Measurements from ENCODE around the gene VPS4A. TPM values are rescaled to one million over a fixed set of nuclear protein-coding genes. Genes with fewer than 3 reads are reported as not detected.
A peak's percentile ranks its signal among the peaks of the same experiment; 100 is the strongest.

VPS4A gene
- total and polyA plus RNA-seq, 10 of the 15 experiments (the other 5 are each of a cell fraction or from before 2014, with no cell fraction given) = 5.2 to 36.3 (median 21.4) TPM

- no peak overlapping the region for H3K4me3 ChIP-seq
- intact Hi-C loops (cut with micrococcal nuclease; ENCODE audit: unreplicated experiment) = no loop called here
- FAIRE-seq (no peak), DNase-seq (ENCODE audit: low read depth, low spot score) (no peak), ATAC-seq (no peak)
- BruUV-seq (replicated peaks) = no TSS peak
- CTCF ChIA-PET = interaction anchor here (0.9 kb wide), 1 partner anchor 12 kb away, joined by 3 read pairs; no protein-coding TSS in a partner anchor
- H3K4me1 ChIP-seq (ENCODE audit: control insufficient read depth, insufficient read depth, low read length) = peaks cover 8% of the 10 kb centered on the region
- H3K9ac ChIP-seq (ENCODE audit: control insufficient read depth, insufficient read depth, low read length) = no peak overlapping the region
- RAD21 ChIA-PET (ENCODE audit: unreplicated experiment) = interaction anchor here (0.6 kb wide), 1 partner anchor 1347 kb away, joined by 3 read pairs; no protein-coding TSS in a partner anchor
- 87% methylated on average over 8 of the region's 8 CpGs for WGBS (ENCODE audit: insufficient coverage, insufficient replicate concordance, low lambda C conversion rate, missing lambda C conversion rate)
- peaks cover 43 to 47% of the 10 kb centered on the region in 2 experiments for H3K36me3 ChIP-seq (ENCODE audit: control insufficient read depth in 2 of 2, insufficient read depth in 2 of 2, low read length in 1 of 2)
- peaks cover 7% of the 10 kb centered on the region; the same call in 1 of the 2 replicates for H4K20me1 ChIP-seq (ENCODE audit: control insufficient read depth, insufficient read depth)
- in situ Hi-C loops (cut with MboI) = no loop called here
- no peak overlapping the region for H3K4me2 ChIP-seq (ENCODE audit: control insufficient read depth, insufficient read depth)
- SMC1A ChIA-PET (ENCODE audit: uncharacterized antibody, unreplicated experiment) = interaction anchor here (1.0 kb wide), 1 partner anchor 101 kb away, joined by 3 read pairs; no protein-coding TSS in a partner anchor
- POLR2A ChIA-PET = interaction anchor here (0.6 to 0.7 kb wide), 3 partner anchors 13 to 148 kb away, joined by 4 to 6 read pairs (median 5); no protein-coding TSS in a partner anchor
- no peaks in the 10 kb centered on the region for H3K9me3 ChIP-seq (replicated peaks; ENCODE audit: control insufficient read depth, insufficient read depth, low read length)
- no peak overlapping the region for H2AFZ ChIP-seq (ENCODE audit: control insufficient read depth, low read depth, low read length)
- no peaks in the 10 kb centered on the region for H3K27me3 ChIP-seq (replicated peaks in 1 of 2; ENCODE audit: control insufficient read depth in 2 of 2, insufficient read depth in 2 of 2, low read length in 1 of 2)
- H3K27ac ChIP-seq (ENCODE audit: control insufficient read depth, insufficient read depth) = no peak overlapping the region
- peaks cover 44% of the 10 kb centered on the region for H3K79me2 ChIP-seq (ENCODE audit: control insufficient read depth, insufficient read depth, low read length)
- no peak for TF ChIP-seq ZNF384 (IDR thresholded peaks at IDR 0.05; ENCODE audit: borderline replicate concordance, low read depth, low read length)
- no peak for TF ChIP-seq MTA3 (IDR thresholded peaks at IDR 0.05; ENCODE audit: borderline replicate concordance, low read length)
- TF ChIP-seq GABPA (IDR thresholded peaks at IDR 0.05; ENCODE audit: low read depth) = no peak
- TF ChIP-seq ZBED1 (IDR thresholded peaks at IDR 0.05; ENCODE audit: borderline replicate concordance) = no peak
- no peak for TF ChIP-seq SREBF1 (IDR thresholded peaks at IDR 0.05; ENCODE audit: low read length)
- TF ChIP-seq MYC (IDR thresholded peaks at IDR 0.05; ENCODE audit: insufficient read depth, insufficient read length, insufficient replicate concordance, low read length, severe bottlenecking) = no peak
These were observed 12.9 kb downstream of the VPS4A start for GRCh38 chr16:69324013-69324531.

DNA sequence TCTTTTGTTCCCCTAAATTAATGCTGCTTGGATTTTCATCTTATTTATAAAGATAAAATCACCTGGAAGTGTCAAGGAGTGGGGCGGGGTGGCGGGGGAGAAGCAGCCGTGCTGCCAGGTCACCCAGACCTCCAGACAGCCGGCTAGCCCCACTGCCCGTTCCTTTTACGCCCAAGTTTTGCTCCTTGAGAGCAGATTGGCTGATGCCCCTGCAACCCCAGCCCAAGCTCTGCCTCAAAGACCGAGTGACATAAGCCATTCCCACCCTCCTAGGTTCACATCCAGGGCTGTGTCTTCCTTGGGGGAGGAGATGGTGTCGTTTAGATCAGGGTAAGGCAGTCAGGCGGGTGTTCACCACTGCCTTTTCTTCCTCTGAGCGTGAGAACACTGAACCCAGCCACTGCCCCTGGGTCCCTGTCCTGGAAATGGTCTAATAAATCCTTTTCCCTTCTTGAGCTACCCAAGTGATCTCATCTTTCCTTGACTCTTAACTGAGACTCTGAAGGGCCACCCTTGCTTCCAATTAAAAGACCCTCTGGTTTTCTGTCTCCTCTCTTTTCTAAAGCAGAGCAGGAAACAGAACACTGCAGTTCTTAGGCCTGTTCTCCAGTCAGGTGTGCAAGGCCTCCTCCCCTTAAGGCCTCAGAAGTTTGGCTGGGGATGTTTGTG lies 13.6 kb downstream of the VPS4A start:
- TSS peak; percentile 54 for BruUV-seq (replicated peaks)
- FAIRE-seq = no peak

More for the DNA sequence above, 13.6 kb downstream of the VPS4A start:
- Histone ChIP-seq H3K27ac (ENCODE audit: control insufficient read depth, insufficient read depth) (no peak overlapping the region), H3K4me2 (ENCODE audit: control insufficient read depth, insufficient read depth) (no peak overlapping the region), H3K4me1 (ENCODE audit: control insufficient read depth, insufficient read depth, low read length) (peaks cover 10% of the 10 kb centered on the region), H3K27me3 (replicated peaks in 1 of 2; ENCODE audit: control insufficient read depth in 2 of 2, insufficient read depth in 2 of 2, low read length in 1 of 2) (no peaks in the 10 kb centered on the region), H3K4me3 (no peak overlapping the region), H3K36me3 (ENCODE audit: control insufficient read depth in 2 of 2, insufficient read depth in 2 of 2, low read length in 1 of 2) (peaks cover 40 to 47% of the 10 kb centered on the region in 2 experiments), H4K20me1 (ENCODE audit: control insufficient read depth, insufficient read depth) (peaks cover 8% of the 10 kb centered on the region; the same call in 1 of the 2 replicates), H3K9ac (ENCODE audit: control insufficient read depth, insufficient read depth, low read length) (no peak overlapping the region), H2AFZ (ENCODE audit: control insufficient read depth, low read depth, low read length) (no peak overlapping the region), H3K79me2 (ENCODE audit: control insufficient read depth, insufficient read depth, low read length) (peaks cover 50% of the 10 kb centered on the region), H3K9me3 (replicated peaks; ENCODE audit: control insufficient read depth, insufficient read depth, low read length) (no peaks in the 10 kb centered on the region)
- ATAC-seq (no peak), DNase-seq (ENCODE audit: low read depth, low spot score) (no peak)
- 82% methylated on average over 10 of the region's 10 CpGs for WGBS (ENCODE audit: insufficient coverage, insufficient replicate concordance, low lambda C conversion rate, missing lambda C conversion rate)
- intact Hi-C loops (cut with micrococcal nuclease; ENCODE audit: unreplicated experiment) (no loop called here), in situ Hi-C loops (cut with MboI) (no loop called here)
- POLR2A ChIA-PET = no interaction called here
- SMC1A ChIA-PET (ENCODE audit: uncharacterized antibody, unreplicated experiment) = interaction anchor here (1.0 to 2.5 kb wide), 2 partner anchors 12 to 100 kb away, joined by 3 to 6 read pairs; no protein-coding TSS in a partner anchor
- CTCF ChIA-PET = no interaction called here
- RAD21 ChIA-PET (ENCODE audit: unreplicated experiment) = no interaction called here
- TF ChIP-seq CBX3 (IDR thresholded peaks at IDR 0.05; ENCODE audit: borderline replicate concordance, low read depth) = no peak
- no peak for TF ChIP-seq CHD2 (IDR thresholded peaks at IDR 0.05; ENCODE audit: borderline replicate concordance, low read depth, low read length)
- TF ChIP-seq IRF4 (IDR thresholded peaks at IDR 0.05; ENCODE audit: low read depth, low read length) = no peak
- no peak for TF ChIP-seq NFIC (IDR thresholded peaks at IDR 0.05; ENCODE audit: low read depth, low read length)
- TF ChIP-seq MEF2B (IDR thresholded peaks at IDR 0.05; ENCODE audit: partially characterized antibody, poor library complexity, severe bottlenecking) = no peak
- TF ChIP-seq ZZZ3 (IDR thresholded peaks at IDR 0.05; ENCODE audit: control insufficient read depth, insufficient read length, low read depth) = no peak
- TF ChIP-seq KLF5 (IDR thresholded peaks at IDR 0.05; ENCODE audit: partially characterized antibody) = no peak
- TF ChIP-seq NR2C1 (IDR thresholded peaks at IDR 0.05) = no peak
- TF ChIP-seq, protein P1, sequence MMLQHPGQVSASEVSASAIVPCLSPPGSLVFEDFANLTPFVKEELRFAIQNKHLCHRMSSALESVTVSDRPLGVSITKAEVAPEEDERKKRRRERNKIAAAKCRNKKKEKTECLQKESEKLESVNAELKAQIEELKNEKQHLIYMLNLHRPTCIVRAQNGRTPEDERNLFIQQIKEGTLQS (IDR thresholded peaks at IDR 0.05; ENCODE audit: borderline replicate concordance, extremely low read depth, low read depth, low read length) = no peak

Measured in GM12878 (cell line).